ENCODE results near the gene HSBP1. TPM values are rescaled to one million over a fixed set of nuclear protein-coding genes. Genes with fewer than 3 reads are reported as not detected.

The HSBP1 gene
- 132 and 153 TPM in 2 replicates for total RNA-seq

DNA sequence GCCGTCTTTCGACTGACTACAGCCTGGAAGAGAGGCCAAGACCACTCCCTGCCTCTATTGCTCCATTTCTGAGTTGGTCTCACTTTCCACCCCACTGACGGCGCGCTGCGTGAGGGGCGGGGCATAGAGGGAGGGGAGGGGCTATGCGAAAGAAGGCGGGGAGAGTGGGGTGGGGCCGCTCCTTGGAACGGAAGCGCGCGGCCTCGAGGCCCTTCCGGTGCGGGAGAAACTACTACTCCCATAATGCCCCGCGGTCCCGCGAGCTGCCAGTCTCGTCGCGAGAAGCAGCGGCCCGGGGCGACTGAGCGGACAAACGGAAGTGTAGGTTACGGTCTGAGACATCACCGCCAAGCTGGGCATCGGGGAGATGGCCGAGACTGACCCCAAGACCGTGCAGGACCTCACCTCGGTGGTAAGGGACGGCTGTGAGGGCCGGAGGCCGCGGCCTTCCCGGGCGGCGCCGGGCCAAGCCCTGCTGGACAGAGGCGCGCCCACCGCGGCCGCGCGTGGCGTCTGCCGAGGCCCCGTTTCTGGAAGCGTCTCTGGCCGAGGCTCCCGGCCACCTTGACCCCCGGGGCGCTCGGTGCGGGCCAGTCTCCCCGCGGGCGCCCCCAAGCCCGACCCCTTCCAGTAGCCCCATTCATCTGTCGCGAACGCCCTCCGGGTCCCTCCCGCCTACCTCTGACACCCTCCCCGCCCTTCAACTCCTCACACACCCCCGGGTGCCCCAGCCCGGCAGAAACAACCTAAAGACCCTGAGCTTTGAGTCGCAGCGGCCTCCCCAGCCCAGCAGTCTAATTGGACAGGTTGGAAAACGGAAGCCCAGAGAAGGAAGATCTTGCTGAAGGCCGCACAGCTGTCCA, at the start of gene HSBP1:
HSBP1 (plus strand) TSS at position 269 of the 863 bp plus-strand sequence; CDS start at position 368, 99 bp downstream.

Other genes with a start within 250 kb of the HSBP1 start
- gene MLYCD, start 91.1 kb downstream of the HSBP1 start, total RNA-seq: 2.0 and 3.2 TPM in 2 replicates
- gene OSGIN1, start 145.3 kb downstream of the HSBP1 start, total RNA-seq: 1.1 and 1.7 TPM in 2 replicates
- 0.18 TPM in 1 of 2 replicates, not detected in the other for gene NECAB2, start 160.3 kb downstream of the HSBP1 start, total RNA-seq
- gene SLC38A8, start 234.8 kb downstream of the HSBP1 start, total RNA-seq: not detected in 2 replicates

Data from endothelial cell of coronary artery (primary cell).